ENCODE measurements around the gene POLD2.

Gene POLD2

GRCh38 chr7:44151956-44152355 is 28.6 kb upstream of the POLD2 start:
- DNase-seq: no peak

- no peak for DNase-seq
Observed at GRCh38 chr7:44150966-44151941, 27.9 kb upstream of the POLD2 start.

GRCh38 chr7:44150466-44150832 is 27.1 kb upstream of the POLD2 start:
- DNase-seq: no peak

- DNase-seq: no peak
Observed at GRCh38 chr7:44149571-44150465, 26.5 kb upstream of the POLD2 start.

GRCh38 chr7:44148961-44149536 is 25.7 kb upstream of the POLD2 start:
- no peak for DNase-seq

GRCh38 chr7:44148166-44148565 is 24.8 kb upstream of the POLD2 start:
- no peak for DNase-seq

- no peak for DNase-seq
Observed at GRCh38 chr7:44147026-44147991, 24.0 kb upstream of the POLD2 start.

GRCh38 chr7:44145969-44146911 is 22.9 kb upstream of the POLD2 start:
- DNase-seq: peak; percentile 49

GRCh38 chr7:44145479-44145968 is 22.2 kb upstream of the POLD2 start:
- no peak for DNase-seq

- no peak for DNase-seq
Observed at GRCh38 chr7:44144968-44145478, 21.7 kb upstream of the POLD2 start.

GRCh38 chr7:44144426-44144967 is 21.1 kb upstream of the POLD2 start:
- DNase-seq: no peak

- DNase-seq: no peak
Observed at GRCh38 chr7:44143646-44144250, 20.4 kb upstream of the POLD2 start.

GRCh38 chr7:44142028-44142427 is 18.7 kb upstream of the POLD2 start:
- no peak for DNase-seq

GRCh38 chr7:44141221-44141850 is 18.0 kb upstream of the POLD2 start, which contains the start of gene MYL7:
Gene MYL7, minus strand, starts transcription at chr7:44141332. Its CDS starts 27 bp downstream, at chr7:44141305.
- DNase-seq: no peak

- DNase-seq: no peak
Observed at GRCh38 chr7:44140341-44140740, 17.0 kb upstream of the POLD2 start.

GRCh38 chr7:44139311-44140010 is 16.1 kb upstream of the POLD2 start:
- DNase-seq: no peak

- no peak for DNase-seq
Observed at GRCh38 chr7:44138698-44139097, 15.3 kb upstream of the POLD2 start.

GRCh38 chr7:44136731-44137130 is 13.4 kb upstream of the POLD2 start:
- DNase-seq: no peak

Data from hematopoietic multipotent progenitor cell treated with erythropoietin and hydrocortisone succinate and interleukin-3 and kit ligand, for 8 days (in vitro differentiated cells).